NCI-H2081 (cell line): ENCODE results near the gene SEBOX.

Experiments
- DNase-seq, 2 experiments: peaks; one replicate each; lab custom pipeline; 2025; lab: John Stamatoyannopoulos, UW

The SEBOX gene

GRCh38 chr17:28318759-28319597 lies 46.0 kb downstream of the SEBOX start, which contains the start of gene TMEM97:
Gene TMEM97 (plus strand): TSS chr17:28319200. CDS start chr17:28319240, 40 bp downstream.
- DNase-seq: peak; percentile 92 to 95

GRCh38 chr17:28317966-28318758 lies 46.8 kb downstream of the SEBOX start:
- no peak for DNase-seq

GRCh38 chr17:28317099-28317965 lies 47.7 kb downstream of the SEBOX start:
- no peak for DNase-seq

- no peak for DNase-seq
Measured at GRCh38 chr17:28315846-28316705, 48.9 kb downstream of the SEBOX start.

GRCh38 chr17:28313841-28314240 lies 51.2 kb downstream of the SEBOX start:
- DNase-seq: no peak
